HG03571 (cell line): ENCODE data around the gene NME9.

Experiments
- ATAC-seq: cut with Tn5 transposase; IDR thresholded peaks from one replicate; pipeline ENCODE4 v1.9.1; 2021; ENCODE audit not compliant: unreplicated experiment

Gene NME9

GRCh38 chr3:138336454-138336999 is 6.9 kb upstream of the NME9 start:
- ATAC-seq, result no peak

DNA sequence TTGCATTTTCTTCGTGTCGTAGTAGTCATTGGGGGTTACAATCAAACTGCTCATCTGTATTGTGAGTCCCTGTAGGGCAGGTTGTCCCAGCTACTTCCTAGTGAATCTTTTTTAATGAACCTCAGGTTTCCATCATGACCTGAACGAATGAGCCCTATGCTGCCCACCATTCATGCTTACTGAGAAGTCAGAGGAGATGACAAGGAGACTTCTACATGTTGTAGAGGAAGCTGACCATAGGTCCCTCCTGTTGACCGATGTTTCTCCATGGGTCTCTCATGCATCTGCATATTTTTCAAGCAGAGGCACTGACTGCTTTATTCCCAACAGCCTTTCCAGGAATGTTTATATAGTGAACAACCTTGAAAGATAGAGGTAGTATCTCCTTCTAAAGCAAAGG is 5.0 kb upstream of the NME9 start:
- ATAC-seq, result no peak

GRCh38 chr3:138332472-138333073 is 2.9 kb upstream of the NME9 start:
- ATAC-seq, result no peak

DNA sequence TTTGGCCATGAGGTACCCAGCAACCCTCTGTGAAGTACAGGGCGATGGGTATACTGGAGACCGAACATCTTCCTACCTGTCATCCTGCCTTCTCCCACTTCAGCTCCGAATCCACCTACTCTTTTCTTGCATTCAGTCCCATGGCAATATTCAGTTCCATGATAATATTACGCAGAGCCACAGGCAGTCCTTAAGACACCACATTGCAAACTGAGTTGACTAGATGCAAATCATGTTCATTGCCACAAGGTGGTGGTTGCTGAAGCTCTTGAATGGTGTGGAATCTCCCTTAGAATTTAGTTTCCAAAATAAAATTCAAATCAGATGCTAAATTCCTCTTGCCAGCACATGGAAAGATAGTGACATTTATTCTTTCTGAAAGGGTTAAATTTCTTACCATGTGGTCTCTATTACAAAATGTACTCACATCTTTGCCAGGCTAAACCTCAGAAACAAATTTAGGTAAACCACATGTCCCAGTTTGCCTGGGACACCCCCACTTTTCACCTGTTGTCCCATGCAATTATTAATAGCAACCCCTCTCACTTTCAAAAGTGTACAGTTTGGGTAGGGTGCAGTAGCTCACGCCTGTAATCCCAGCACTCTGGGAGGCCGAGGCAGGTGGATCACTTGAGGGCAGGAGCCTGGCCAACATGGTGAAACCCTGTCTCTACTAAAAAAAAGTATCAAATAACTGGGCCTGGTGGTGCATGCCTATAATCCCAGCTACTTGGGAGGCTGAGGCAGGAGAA is 1.7 kb upstream of the NME9 start:
- ATAC-seq, result no peak

GRCh38 chr3:138329984-138330293 is 288 bp upstream of the NME9 start:
- ATAC-seq, result no peak

GRCh38 chr3:138328341-138328740 is 1.3 kb downstream of the NME9 start:
- ATAC-seq, result no peak

GRCh38 chr3:138327831-138328230 is 1.8 kb downstream of the NME9 start:
- ATAC-seq, result no peak

GRCh38 chr3:138326866-138327595 is 2.6 kb downstream of the NME9 start:
- ATAC-seq, result no peak

DNA sequence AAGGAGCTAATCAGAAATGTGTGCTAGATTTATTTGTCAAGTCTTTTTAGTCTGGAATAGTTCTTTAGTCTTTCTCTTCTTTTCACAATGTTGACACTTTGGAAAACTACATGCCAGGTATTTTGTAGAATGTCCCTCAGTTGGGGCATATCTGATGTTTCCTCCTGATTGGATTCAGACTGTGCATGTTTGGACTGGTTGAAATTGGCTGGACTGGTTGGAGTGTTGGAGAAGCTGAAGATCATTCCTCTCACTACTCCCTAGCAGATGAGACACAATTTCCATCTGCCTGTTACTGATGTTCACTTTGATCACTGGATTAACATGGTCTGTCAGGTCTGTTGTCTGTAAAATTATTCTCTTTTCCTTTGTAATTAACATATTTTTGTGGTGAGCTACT is 3.7 kb downstream of the NME9 start:
- no peak for ATAC-seq

GRCh38 chr3:138323971-138324370 is 5.7 kb downstream of the NME9 start:
- no peak for ATAC-seq

- no peak for ATAC-seq
Measured at GRCh38 chr3:138317687-138318086, 12.0 kb downstream of the NME9 start.

DNA sequence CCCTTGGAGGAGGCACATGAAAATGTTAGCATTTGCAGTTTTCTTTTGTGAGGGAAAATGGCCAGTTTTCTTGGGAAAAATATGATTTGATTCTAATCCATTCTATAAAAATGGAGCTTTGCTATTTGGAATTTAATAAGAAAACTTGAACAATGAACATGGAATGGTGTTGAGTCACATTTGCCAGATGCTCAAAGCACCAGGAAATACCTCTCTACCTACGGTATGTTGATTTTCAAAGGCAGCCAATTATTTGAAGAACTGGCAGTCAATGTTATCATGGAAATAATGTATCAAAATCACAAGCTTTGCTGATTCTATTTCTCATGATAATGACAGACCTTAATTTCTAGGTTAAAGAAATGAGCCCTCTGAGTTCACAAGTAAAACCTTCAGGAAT is 14.9 kb downstream of the NME9 start:
- no peak for ATAC-seq

- ATAC-seq, result no peak
Measured at GRCh38 chr3:138310494-138310893, 19.2 kb downstream of the NME9 start.

- ATAC-seq, result no peak
Measured at GRCh38 chr3:138308783-138309182, 20.9 kb downstream of the NME9 start.

DNA sequence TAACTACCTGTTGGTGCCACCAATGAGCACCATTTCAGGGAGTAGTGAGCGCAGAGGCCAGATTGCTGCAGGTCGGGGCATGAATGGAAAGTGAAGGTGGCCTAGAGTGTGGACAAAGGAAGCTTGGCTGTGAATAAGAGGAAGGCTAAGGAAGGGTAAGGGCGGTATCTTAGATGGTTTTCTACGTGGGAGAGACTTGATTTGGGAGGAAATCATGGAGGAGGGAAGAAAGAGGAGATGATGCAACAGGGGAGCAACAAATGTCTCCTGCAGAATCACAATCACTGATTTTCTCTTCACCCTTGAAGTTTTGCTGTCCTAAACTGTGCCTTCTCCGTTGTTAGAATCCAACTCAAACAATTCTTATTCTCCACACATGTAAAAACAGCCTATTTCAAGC is 21.8 kb downstream of the NME9 start:
- ATAC-seq, result no peak

DNA sequence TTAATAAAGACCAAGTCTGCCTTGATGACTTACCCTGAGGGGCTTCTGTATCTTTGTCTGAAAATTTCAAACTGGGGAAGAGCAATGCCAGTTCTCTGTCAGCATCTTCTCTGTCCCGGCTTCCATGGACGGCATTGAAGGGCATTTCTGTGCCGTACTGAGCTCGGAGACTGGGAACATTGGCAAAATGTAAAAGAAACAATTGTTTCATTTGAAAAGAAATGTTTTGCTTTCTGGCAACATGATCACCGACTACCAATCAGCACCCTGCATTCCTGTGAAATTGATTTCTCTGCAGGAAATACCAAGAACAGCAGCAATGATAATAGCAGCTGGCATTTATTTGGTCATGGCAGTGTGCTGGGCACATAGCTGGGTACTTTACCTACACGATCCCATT is 26.2 kb downstream of the NME9 start:
- no peak for ATAC-seq

- ATAC-seq, result no peak
Measured at GRCh38 chr3:138300647-138301046, 29.0 kb downstream of the NME9 start.

- no peak for ATAC-seq
Measured at GRCh38 chr3:138297876-138298275, 31.8 kb downstream of the NME9 start.

- no peak for ATAC-seq
Measured at GRCh38 chr3:138297059-138297607, 32.5 kb downstream of the NME9 start.

- no peak for ATAC-seq
Measured at GRCh38 chr3:138296639-138297038, 33.0 kb downstream of the NME9 start.

DNA sequence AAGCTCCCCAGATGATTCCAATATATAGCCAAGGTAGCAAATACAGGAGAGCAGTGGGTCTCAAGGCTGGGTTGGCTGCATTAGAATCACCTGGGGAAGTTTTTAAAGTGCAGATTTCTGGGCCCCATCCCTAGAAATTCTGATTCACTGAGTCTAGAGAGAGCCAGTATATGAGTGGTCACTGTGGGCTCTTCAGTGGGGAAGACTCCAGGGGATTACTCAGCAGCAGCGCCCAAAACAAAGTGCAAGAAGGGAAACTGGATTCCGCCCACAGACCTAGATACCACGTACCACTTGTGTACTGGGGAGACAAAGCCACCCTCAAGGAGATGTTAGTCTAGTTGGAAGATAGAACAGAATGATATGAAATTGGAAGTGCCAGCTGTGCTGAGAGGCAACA is 40.0 kb downstream of the NME9 start:
- ATAC-seq, result no peak

DNA sequence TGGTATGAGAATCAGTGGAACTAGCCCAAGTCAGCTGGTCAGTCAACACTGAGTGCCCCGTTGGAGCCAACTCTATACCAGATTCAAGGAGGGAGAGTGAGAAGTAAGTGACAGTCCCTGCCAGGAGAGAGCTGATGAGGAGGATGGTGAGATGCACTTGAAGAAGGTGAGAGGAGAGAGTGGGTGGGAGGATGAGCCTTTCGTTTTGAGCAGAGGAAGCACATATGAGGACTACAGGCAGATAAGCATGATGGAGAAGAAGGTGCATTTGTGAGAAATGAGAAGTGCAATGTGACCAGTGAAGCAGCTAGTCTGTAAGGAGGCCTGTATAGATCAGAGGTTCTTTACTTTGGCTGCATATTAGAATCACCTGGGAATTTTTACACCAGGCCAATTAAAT is 40.4 kb downstream of the NME9 start:
- ATAC-seq, result no peak
